CD4-positive, CD25-positive, alpha-beta regulatory T cell (primary cell): ENCODE data around the gene ST6GALNAC3. TPM values are rescaled to one million over a fixed set of nuclear protein-coding genes. Genes with fewer than 3 reads are reported as not detected.

Experiments
- ATAC-seq, 2 donors: fragments of 150-1000 bp; cut with Tn5 transposase; one replicate each; pipeline ENCODE4 v1.10.0; 2021; ENCODE audit warnings: low read depth in 2 of 2, moderate number of reproducible peaks in 2 of 2, moderate library complexity in 1 of 2
- DNase-seq, 3 donors: peaks; one replicate each; pipeline versions ENCODE4 v3.0.0 to v3.0.0-alpha.2; 2012 to 2022; ENCODE audit warnings: mixed read lengths in 1 of 3
- H3K27ac ChIP-seq: one replicate; pipeline ENCODE4 v1.7.0; 2013; ENCODE audit warnings: mild to moderate bottlenecking, low read length; ENCODE audit not compliant: insufficient read depth, poor library complexity, severe bottlenecking
- H3K27me3 ChIP-seq: one replicate; pipeline ENCODE4 v1.7.0; 2013; ENCODE audit warnings: low read length; ENCODE audit not compliant: control insufficient read depth, insufficient read depth
- H3K36me3 ChIP-seq: one replicate; pipeline ENCODE4 v1.7.0; 2013; ENCODE audit warnings: mild to moderate bottlenecking, low read length, moderate library complexity; ENCODE audit not compliant: control insufficient read depth, insufficient read depth
- H3K4me1 ChIP-seq: 2 replicates; pipeline ENCODE4 v1.7.0; 2013; ENCODE audit warnings: mild to moderate bottlenecking, low read length; ENCODE audit not compliant: insufficient read depth, control insufficient read depth, poor library complexity, severe bottlenecking
- H3K4me3 ChIP-seq: one replicate; pipeline ENCODE4 v1.7.0; 2013; ENCODE audit warnings: low read depth, mild to moderate bottlenecking, low read length, moderate library complexity
- H3K9me3 ChIP-seq, 2 experiments: 1 replicate in 1 of 2; 2 replicates in 1 of 2; pipeline ENCODE4 v1.7.0; 2013; ENCODE audit warnings: low read length in 2 of 2, mild to moderate bottlenecking in 1 of 2, moderate library complexity in 1 of 2; ENCODE audit not compliant: control insufficient read depth in 2 of 2
- H3K27ac Mint-ChIP-seq, 3 donors: one replicate each; pipeline ENCODE4 v1.8.0; 2020 to 2022; ENCODE audit warnings: mild to moderate bottlenecking in 3 of 3, mixed read lengths in 3 of 3, moderate library complexity in 2 of 3
- H3K27me3 Mint-ChIP-seq: one replicate; pipeline ENCODE4 v1.8.0; 2022; ENCODE audit warnings: mild to moderate bottlenecking, mixed read lengths
- H3K36me3 Mint-ChIP-seq: one replicate; pipeline ENCODE4 v1.8.0; 2020; ENCODE audit warnings: mixed read lengths
- H3K4me1 Mint-ChIP-seq, 4 donors: one replicate each; pipeline ENCODE4 v1.8.0; 2020 to 2022; ENCODE audit warnings: mixed read lengths in 4 of 4, mild to moderate bottlenecking in 1 of 4
- H3K4me3 Mint-ChIP-seq, 4 donors: one replicate each; pipeline ENCODE4 v1.8.0; 2020 to 2022; ENCODE audit warnings: mild to moderate bottlenecking in 4 of 4, mixed read lengths in 4 of 4, moderate library complexity in 3 of 4
- H3K9me3 Mint-ChIP-seq, 7 donors: one replicate each; pipeline ENCODE4 v1.8.0; 2020 to 2022; ENCODE audit warnings: mixed read lengths in 7 of 7, mild to moderate bottlenecking in 3 of 7, moderate library complexity in 2 of 7
- polyA plus RNA-seq, 4 donors: library from polyadenylated mRNA; unstranded; fragments of 300-500 nt; fragmentation: Illumina TruSeq; gene quantifications; one replicate each; pipeline ENCODE4 v1.2.3, GENCODE V29; 2021
- total RNA-seq: library from RNA; stranded (reverse); gene quantifications from one replicate; pipeline ENCODE4 v1.2.3, GENCODE V29; 2022

The ST6GALNAC3 gene
- total and polyA plus RNA-seq, 5 donors from 2014 or later: 0.03 to 3.4 (median 0.95) TPM

DNA sequence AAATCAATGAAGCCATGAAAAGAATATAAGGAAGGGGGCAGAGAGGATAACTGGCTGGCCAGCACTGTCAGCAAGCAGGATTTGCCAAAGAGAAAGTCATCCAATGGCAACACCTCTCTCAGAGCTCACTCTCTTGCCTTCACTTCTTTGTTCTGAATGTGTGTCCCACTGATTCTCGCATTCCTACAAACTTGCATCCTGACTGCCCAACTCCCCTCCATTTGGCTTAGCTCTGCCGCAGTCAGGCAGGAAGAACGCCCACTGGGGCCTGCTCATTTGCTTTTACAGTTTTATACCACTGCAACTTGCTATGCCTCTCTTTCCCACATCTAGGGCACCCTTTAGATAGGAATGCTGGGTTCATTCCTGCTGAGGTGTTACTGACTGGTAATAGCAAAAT, 428.6 kb downstream of the ST6GALNAC3 start:
- Histone ChIP-seq H3K27me3 (no peaks in the 10 kb centered on the region), H3K27ac (no peak overlapping the region), H3K36me3 (no peaks in the 10 kb centered on the region), H3K4me1 (no peaks in the 10 kb centered on the region), H3K4me3 (no peak overlapping the region), H3K9me3 (no peaks in the 10 kb centered on the region)
- peak overlapping the region in 1 of 3 donors; percentile 74 for H3K27ac Mint-ChIP-seq
- H3K4me1 Mint-ChIP-seq: peaks cover 0 to 10% (median 0%) of the 10 kb centered on the region in 4 donors
- ATAC-seq: no peak
- peaks cover 0 to 2% (median 0%) of the 10 kb centered on the region in 7 donors for H3K9me3 Mint-ChIP-seq
- H3K36me3 Mint-ChIP-seq: no peaks in the 10 kb centered on the region
- H3K27me3 Mint-ChIP-seq: no peaks in the 10 kb centered on the region
- no peak for DNase-seq
- H3K4me3 Mint-ChIP-seq: no peak overlapping the region

DNA sequence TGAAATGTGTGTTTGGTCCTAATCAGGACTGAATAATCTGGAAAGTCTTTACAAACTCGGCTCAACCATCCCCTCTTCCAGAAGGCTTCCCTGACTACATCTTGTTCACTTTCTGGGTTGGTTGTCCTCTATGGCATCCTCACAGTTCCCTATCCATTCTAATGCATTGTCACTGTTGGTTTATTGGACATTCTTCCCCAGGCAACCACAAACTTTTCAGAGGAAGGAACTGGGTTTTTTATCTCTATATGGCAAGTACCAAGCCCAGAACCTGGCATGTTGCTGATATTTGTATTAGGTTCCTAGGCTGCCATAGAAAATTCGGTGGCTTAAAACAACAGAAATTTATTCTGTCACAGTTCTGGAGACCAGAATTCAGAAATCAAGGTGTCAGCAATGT, 429.2 kb downstream of the ST6GALNAC3 start:
- no peak for ATAC-seq
- Mint-ChIP-seq H3K9me3 (peaks cover 0 to 2% (median 0%) of the 10 kb centered on the region in 7 donors), H3K4me1 (peaks cover 0 to 10% (median 0%) of the 10 kb centered on the region in 4 donors), H3K4me3 (no peak overlapping the region), H3K36me3 (no peaks in the 10 kb centered on the region), H3K27ac (no peak overlapping the region), H3K27me3 (no peaks in the 10 kb centered on the region)
- H3K27me3 ChIP-seq: no peaks in the 10 kb centered on the region
- no peaks in the 10 kb centered on the region for H3K9me3 ChIP-seq
- no peaks in the 10 kb centered on the region for H3K4me1 ChIP-seq
- DNase-seq: no peak
- no peak overlapping the region for H3K27ac ChIP-seq
- no peaks in the 10 kb centered on the region for H3K36me3 ChIP-seq
- no peak overlapping the region for H3K4me3 ChIP-seq

DNA sequence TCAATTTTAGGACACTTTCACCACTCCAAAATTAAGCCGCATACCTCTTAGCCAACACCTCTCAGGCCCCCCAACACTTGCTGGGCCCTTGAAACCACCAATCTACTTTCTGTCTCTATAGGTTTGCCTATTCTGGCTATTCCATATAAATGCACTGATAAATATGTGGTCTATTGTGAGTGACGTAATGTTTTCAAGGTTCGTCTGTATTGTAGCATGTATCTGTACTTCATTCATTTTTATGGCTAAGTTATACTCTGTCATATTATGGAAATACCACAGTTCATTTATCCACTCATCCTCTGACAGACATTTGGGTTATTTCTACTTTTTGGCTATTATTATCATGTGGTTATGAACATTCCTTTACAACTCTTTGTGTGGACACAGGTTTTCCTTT, 432.8 kb downstream of the ST6GALNAC3 start:
- no peak for ATAC-seq

DNA sequence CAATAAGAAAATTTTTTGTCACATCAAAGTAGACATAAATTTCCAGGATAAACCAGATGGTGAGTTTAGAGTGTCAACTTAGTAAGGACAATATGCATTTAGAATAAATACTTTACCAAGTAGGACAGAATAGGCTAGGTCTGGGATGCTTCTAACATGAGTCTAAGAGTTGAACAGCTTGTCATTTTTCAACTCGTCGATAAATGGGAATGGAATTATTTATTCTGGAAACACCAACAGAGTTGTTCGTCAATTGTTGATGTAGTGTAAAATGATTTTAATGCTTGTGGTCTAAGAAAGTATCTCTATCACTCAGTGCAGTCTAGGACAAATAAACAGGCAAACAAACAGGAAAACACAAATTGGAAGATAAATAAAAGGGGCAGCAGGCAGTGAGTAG, 434.3 kb downstream of the ST6GALNAC3 start:
- H3K9me3 Mint-ChIP-seq: no peaks in the 10 kb centered on the region
- Histone ChIP-seq H3K36me3 (no peaks in the 10 kb centered on the region), H3K27me3 (no peaks in the 10 kb centered on the region), H3K4me3 (no peak overlapping the region), H3K9me3 (no peaks in the 10 kb centered on the region), H3K27ac (no peak overlapping the region), H3K4me1 (no peaks in the 10 kb centered on the region)
- ATAC-seq: no peak
- no peaks in the 10 kb centered on the region for H3K36me3 Mint-ChIP-seq
- no peak overlapping the region for H3K27ac Mint-ChIP-seq
- peaks cover 0 to 13% (median 4%) of the 10 kb centered on the region in 4 donors for H3K4me1 Mint-ChIP-seq
- no peaks in the 10 kb centered on the region for H3K27me3 Mint-ChIP-seq
- DNase-seq: no peak
- H3K4me3 Mint-ChIP-seq: no peak overlapping the region

More for the DNA sequence above, 432.8 kb downstream of the ST6GALNAC3 start:
- Histone ChIP-seq H3K9me3 (no peaks in the 10 kb centered on the region), H3K4me3 (no peak overlapping the region), H3K27ac (no peak overlapping the region), H3K27me3 (no peaks in the 10 kb centered on the region), H3K36me3 (no peaks in the 10 kb centered on the region), H3K4me1 (no peaks in the 10 kb centered on the region)
- Mint-ChIP-seq H3K36me3 (no peaks in the 10 kb centered on the region), H3K27ac (no peak overlapping the region), H3K4me3 (no peak overlapping the region), H3K27me3 (no peaks in the 10 kb centered on the region), H3K9me3 (no peaks in the 10 kb centered on the region), H3K4me1 (peaks cover 0 to 11% (median 4%) of the 10 kb centered on the region in 4 donors)
- no peak for DNase-seq

DNA sequence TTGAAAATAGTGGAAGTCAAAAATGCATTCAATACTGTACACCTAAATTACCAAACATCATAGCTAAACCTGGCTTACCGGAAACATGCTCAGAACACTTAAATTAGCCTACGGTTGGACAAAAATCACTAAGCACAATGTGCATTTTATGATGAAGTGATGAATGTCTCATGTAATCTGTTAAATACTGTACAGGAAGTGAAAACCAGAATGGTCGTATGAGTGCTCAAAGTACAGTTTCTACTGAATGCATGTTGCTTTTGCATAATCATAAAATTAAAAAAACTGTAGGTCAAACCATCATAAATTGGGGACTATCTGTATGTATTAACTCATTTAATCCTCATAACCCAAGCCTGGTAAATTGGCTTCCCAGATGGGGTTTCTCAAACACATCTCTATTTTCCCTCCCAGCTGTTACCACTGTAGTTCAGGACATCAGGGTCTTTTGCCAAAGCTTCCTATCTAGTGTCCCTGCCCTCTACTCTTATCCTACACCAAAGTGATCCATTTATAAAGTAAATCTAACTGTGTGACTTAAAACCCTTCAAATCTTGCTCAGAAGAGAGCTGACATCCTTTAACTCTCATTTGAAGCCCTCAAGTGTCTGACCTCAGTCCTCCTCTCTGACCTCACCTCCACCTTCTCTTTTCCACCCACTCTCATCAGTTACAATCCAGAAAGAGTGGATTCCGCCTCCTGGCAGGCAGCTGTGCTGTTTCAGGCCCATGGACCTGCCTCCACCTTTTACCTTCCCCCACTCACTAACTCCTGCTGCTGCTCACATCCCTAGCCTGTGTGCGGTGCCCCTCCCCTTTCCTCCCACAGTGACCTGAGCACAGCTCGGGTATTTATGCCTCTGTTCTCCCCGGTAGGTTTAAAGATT, 436.4 kb downstream of the ST6GALNAC3 start:
- Mint-ChIP-seq H3K4me3 (peak overlapping the region in 1 of 4 donors; percentile 8), H3K9me3 (no peaks in the 10 kb centered on the region), H3K36me3 (no peaks in the 10 kb centered on the region), H3K27ac (no peak overlapping the region), H3K4me1 (peaks cover 0 to 13% (median 4%) of the 10 kb centered on the region in 4 donors), H3K27me3 (no peaks in the 10 kb centered on the region)
- ATAC-seq: no peak
- Histone ChIP-seq H3K27me3 (no peaks in the 10 kb centered on the region), H3K4me1 (no peaks in the 10 kb centered on the region), H3K27ac (no peak overlapping the region), H3K4me3 (no peak overlapping the region), H3K36me3 (no peaks in the 10 kb centered on the region), H3K9me3 (no peaks in the 10 kb centered on the region)
- DNase-seq: no peak

DNA sequence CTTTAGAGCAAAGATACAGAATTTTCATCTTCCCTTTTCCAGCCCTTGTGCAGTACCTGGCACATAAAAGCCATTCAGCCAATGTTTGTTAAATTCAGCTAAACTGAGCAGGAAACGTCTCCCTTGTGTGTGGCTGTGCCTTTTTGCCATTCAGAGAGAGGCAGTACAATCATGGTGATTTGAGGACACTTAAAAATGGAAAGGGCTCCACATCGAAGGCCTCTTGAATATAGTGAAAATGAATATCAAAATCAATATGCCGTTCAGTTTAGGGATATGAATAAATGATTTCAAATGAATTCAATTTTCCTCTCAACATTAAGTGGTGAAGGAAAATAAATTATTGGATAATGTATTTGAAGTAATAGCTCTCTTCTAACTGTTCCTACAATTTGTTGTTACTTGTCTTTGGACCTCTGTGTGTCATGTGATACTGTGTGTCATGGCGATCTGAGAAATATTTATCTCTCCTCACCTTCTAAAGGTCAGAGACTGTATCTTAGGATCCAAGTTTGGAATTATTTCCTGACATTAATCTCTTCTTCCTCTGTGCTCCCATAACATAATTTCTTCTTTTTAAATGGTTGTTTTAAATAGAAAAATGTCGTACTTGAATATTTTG, 437.1 kb downstream of the ST6GALNAC3 start:
- DNase-seq (no peak), ATAC-seq (no peak)
- no peaks in the 10 kb centered on the region for H3K9me3 Mint-ChIP-seq
- no peaks in the 10 kb centered on the region for H3K27me3 Mint-ChIP-seq
- H3K27ac ChIP-seq: no peak overlapping the region
- H3K27ac Mint-ChIP-seq: no peak overlapping the region
- no peaks in the 10 kb centered on the region for H3K36me3 Mint-ChIP-seq
- H3K4me1 Mint-ChIP-seq: peaks cover 0 to 13% (median 4%) of the 10 kb centered on the region in 4 donors
- no peaks in the 10 kb centered on the region for H3K36me3 ChIP-seq
- no peaks in the 10 kb centered on the region for H3K27me3 ChIP-seq
- H3K4me3 ChIP-seq: no peak overlapping the region
- no peaks in the 10 kb centered on the region for H3K9me3 ChIP-seq
- H3K4me1 ChIP-seq: no peaks in the 10 kb centered on the region
- H3K4me3 Mint-ChIP-seq: no peak overlapping the region

DNA sequence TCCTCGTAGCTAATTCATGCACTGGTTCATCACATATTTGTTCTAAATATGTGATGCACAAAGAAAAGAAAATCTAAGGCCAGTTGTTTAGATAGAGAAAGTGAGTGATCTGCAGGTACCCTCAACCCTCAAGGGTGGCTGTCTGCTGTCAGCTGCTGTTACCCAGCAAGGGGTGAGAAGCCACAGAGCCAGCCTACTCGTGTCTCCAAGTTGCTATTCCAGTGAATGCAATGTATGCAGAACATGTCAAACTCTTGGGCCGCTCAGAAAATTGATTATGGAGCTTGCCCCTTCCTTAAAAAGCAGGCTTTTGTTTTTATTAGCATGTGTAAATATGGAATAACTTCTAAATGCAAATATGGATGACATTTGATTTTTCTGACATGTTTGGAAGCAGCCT, 456.4 kb downstream of the ST6GALNAC3 start:
- Histone ChIP-seq H3K27me3 (no peaks in the 10 kb centered on the region), H3K9me3 (no peaks in the 10 kb centered on the region), H3K36me3 (no peaks in the 10 kb centered on the region), H3K4me3 (no peak overlapping the region), H3K4me1 (no peaks in the 10 kb centered on the region), H3K27ac (no peak overlapping the region)
- H3K9me3 Mint-ChIP-seq: peaks cover 0 to 2% (median 0%) of the 10 kb centered on the region in 7 donors
- H3K4me1 Mint-ChIP-seq: no peaks in the 10 kb centered on the region
- H3K4me3 Mint-ChIP-seq: no peak overlapping the region
- H3K27me3 Mint-ChIP-seq: no peaks in the 10 kb centered on the region
- no peaks in the 10 kb centered on the region for H3K36me3 Mint-ChIP-seq
- no peak for ATAC-seq
- DNase-seq: no peak
- no peak overlapping the region for H3K27ac Mint-ChIP-seq
